ENCODE results near the gene COL4A2. TPM values are rescaled to one million over a fixed set of nuclear protein-coding genes. Genes with fewer than 3 reads are reported as not detected.

Gene COL4A2
- total RNA-seq, 4 donors from 2014 or later = 655 to 1,231 (median 912) TPM

- TF ChIP-seq CTCF (IDR thresholded peaks at IDR 0.05; ENCODE audit: low read depth) = no peak
These were observed 16.3 kb upstream of the COL4A2 start for GRCh38 chr13:110290826-110291225.

- no peak for TF ChIP-seq CTCF (IDR thresholded peaks at IDR 0.05; ENCODE audit: low read depth)
These were observed 15.8 kb upstream of the COL4A2 start for GRCh38 chr13:110291286-110291685.

GRCh38 chr13:110293037-110293436, 14.0 kb upstream of the COL4A2 start:
- no peak for TF ChIP-seq CTCF (IDR thresholded peaks at IDR 0.05; ENCODE audit: low read depth)

GRCh38 chr13:110293649-110294048, 13.4 kb upstream of the COL4A2 start:
- no peak for TF ChIP-seq CTCF (IDR thresholded peaks at IDR 0.05; ENCODE audit: low read depth)

- TF ChIP-seq CTCF (IDR thresholded peaks at IDR 0.05; ENCODE audit: low read depth) = no peak
These were observed 12.9 kb upstream of the COL4A2 start for GRCh38 chr13:110294146-110294545.

GRCh38 chr13:110294622-110295021, 12.5 kb upstream of the COL4A2 start:
- TF ChIP-seq CTCF (IDR thresholded peaks at IDR 0.05; ENCODE audit: low read depth) = no peak

GRCh38 chr13:110297011-110297410, 10.1 kb upstream of the COL4A2 start:
- TF ChIP-seq CTCF (IDR thresholded peaks at IDR 0.05; ENCODE audit: low read depth) = no peak
